Measurements from ENCODE around the gene SH2D4B. TPM values are rescaled to one million over a fixed set of nuclear protein-coding genes. Genes with fewer than 3 reads are reported as not detected.

The SH2D4B gene
- polyA plus RNA-seq, 1 donor from 2014 or later = 1.4 TPM

- TF ChIP-seq EP300 (conservative IDR thresholded peaks at IDR 0.05; ENCODE audit: poor library complexity, severe bottlenecking) (no peak), RAD21 (conservative IDR thresholded peaks at IDR 0.05) (no peak), SMC3 (conservative IDR thresholded peaks at IDR 0.05; ENCODE audit: poor library complexity) (no peak), REST (IDR thresholded peaks at IDR 0.05; ENCODE audit: borderline replicate concordance) (no peak)
- H4K20me1 ChIP-seq (ENCODE audit: insufficient read depth) = no peaks in the 10 kb centered on the region
- H3K9me2 ChIP-seq (ENCODE audit: insufficient read depth, low read length) = no peaks in the 10 kb centered on the region
- H3K36me3 ChIP-seq (ENCODE audit: insufficient read depth, low read length) = peaks cover 3% of the 10 kb centered on the region
- H3K9me3 ChIP-seq (ENCODE audit: low read length) = no peaks in the 10 kb centered on the region
- no peak overlapping the region for H3K4me2 ChIP-seq (ENCODE audit: low read length)
- H3K4me3 ChIP-seq (ENCODE audit: low read length) = no peak overlapping the region
- H3K9ac ChIP-seq (ENCODE audit: low read length) = no peak overlapping the region
- no peaks in the 10 kb centered on the region for H3K79me2 ChIP-seq (replicated peaks; ENCODE audit: insufficient read depth, low read length)
- no peak overlapping the region for H3K27ac ChIP-seq (ENCODE audit: low read length)
- no peaks in the 10 kb centered on the region for H3F3A ChIP-seq (ENCODE audit: insufficient read depth, low read length, poor library complexity, severe bottlenecking)
- no peak overlapping the region for H2AFZ ChIP-seq (ENCODE audit: low read depth, low read length)
- no peaks in the 10 kb centered on the region for H3K27me3 ChIP-seq (ENCODE audit: insufficient read depth, low read depth, low read length)
Measured at GRCh38 chr10:80529604-80530003, 8.1 kb upstream of the SH2D4B start.

GRCh38 chr10:80530251-80530650 is 7.5 kb upstream of the SH2D4B start:
- Histone ChIP-seq H3K79me2 (replicated peaks; ENCODE audit: insufficient read depth, low read length) (no peaks in the 10 kb centered on the region), H3K4me3 (ENCODE audit: low read length) (no peak overlapping the region), H3K27ac (ENCODE audit: low read length) (no peak overlapping the region), H3K4me2 (ENCODE audit: low read length) (no peak overlapping the region), H4K20me1 (ENCODE audit: insufficient read depth) (no peaks in the 10 kb centered on the region), H3K9me3 (ENCODE audit: low read length) (no peaks in the 10 kb centered on the region), H3K9me2 (ENCODE audit: insufficient read depth, low read length) (no peaks in the 10 kb centered on the region), H3K27me3 (ENCODE audit: insufficient read depth, low read depth, low read length) (no peaks in the 10 kb centered on the region), H3K9ac (ENCODE audit: low read length) (no peak overlapping the region), H3K36me3 (ENCODE audit: insufficient read depth, low read length) (peaks cover 3% of the 10 kb centered on the region), H3F3A (ENCODE audit: insufficient read depth, low read length, poor library complexity, severe bottlenecking) (no peaks in the 10 kb centered on the region), H2AFZ (ENCODE audit: low read depth, low read length) (no peak overlapping the region)
- TF ChIP-seq SMC3 (conservative IDR thresholded peaks at IDR 0.05; ENCODE audit: poor library complexity) = no peak
- no peak for TF ChIP-seq RAD21 (conservative IDR thresholded peaks at IDR 0.05)
- TF ChIP-seq REST (IDR thresholded peaks at IDR 0.05; ENCODE audit: borderline replicate concordance) = no peak

- H3K9me3 ChIP-seq (ENCODE audit: low read length) = no peaks in the 10 kb centered on the region
- no peak overlapping the region for H2AFZ ChIP-seq (ENCODE audit: low read depth, low read length)
- H3K36me3 ChIP-seq (ENCODE audit: insufficient read depth, low read length) = peaks cover 3% of the 10 kb centered on the region
- no peak overlapping the region for H3K9ac ChIP-seq (ENCODE audit: low read length)
- H4K20me1 ChIP-seq (ENCODE audit: insufficient read depth) = no peaks in the 10 kb centered on the region
- H3K9me2 ChIP-seq (ENCODE audit: insufficient read depth, low read length) = no peaks in the 10 kb centered on the region
- H3F3A ChIP-seq (ENCODE audit: insufficient read depth, low read length, poor library complexity, severe bottlenecking) = no peaks in the 10 kb centered on the region
- no peaks in the 10 kb centered on the region for H3K79me2 ChIP-seq (replicated peaks; ENCODE audit: insufficient read depth, low read length)
- no peak overlapping the region for H3K4me3 ChIP-seq (ENCODE audit: low read length)
- no peaks in the 10 kb centered on the region for H3K27me3 ChIP-seq (ENCODE audit: insufficient read depth, low read depth, low read length)
- no peak overlapping the region for H3K4me2 ChIP-seq (ENCODE audit: low read length)
- no peak for TF ChIP-seq RAD21 (conservative IDR thresholded peaks at IDR 0.05)
- H3K27ac ChIP-seq (ENCODE audit: low read length) = no peak overlapping the region
Measured at GRCh38 chr10:80530816-80531215, 6.9 kb upstream of the SH2D4B start.
